Measurements from ENCODE around the gene MYO19.
"Not testable (repeated sequence)": the region's sequence is repeated elsewhere in the genome, so short reads cannot be mapped to it uniquely, and the experiment has no call there.

Gene MYO19

DNA sequence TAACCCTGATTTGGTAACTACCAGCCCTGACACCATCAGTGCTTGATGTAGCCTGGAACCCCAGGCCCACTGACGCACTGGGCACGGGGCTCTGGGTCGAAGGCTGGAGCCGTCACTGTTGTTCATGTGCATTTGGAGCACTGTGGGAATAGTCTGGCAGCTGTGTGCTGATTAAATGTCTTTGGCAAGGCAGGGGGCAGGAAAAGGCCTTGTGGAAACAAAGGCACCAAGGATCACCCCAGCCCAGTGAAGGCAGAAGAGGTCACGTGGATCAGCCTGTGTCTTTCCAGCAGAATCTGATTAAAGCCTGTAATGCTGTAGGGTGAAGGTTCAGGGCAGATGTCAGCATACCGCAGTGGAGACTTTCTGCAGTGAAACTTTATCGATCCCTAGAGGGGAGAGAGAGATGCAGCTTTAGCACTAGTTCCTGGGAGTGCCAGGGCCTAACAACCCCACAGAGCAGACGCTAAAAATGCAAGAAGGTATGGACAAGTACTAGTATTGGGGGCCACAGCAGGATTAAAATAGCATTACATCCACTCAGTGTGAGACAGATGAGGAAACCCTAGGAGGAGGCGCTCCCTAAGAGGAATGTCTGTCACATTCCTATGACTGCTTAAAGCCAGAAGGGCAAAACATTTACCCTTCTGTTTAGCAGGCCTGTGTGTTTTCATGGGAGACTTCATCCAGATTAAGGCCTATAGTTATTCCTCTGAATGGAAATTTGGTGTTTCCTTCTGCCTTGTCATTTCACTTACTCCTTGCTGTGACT lies 38.5 kb downstream of the MYO19 start:
- DNase-seq, result no peak

DNA sequence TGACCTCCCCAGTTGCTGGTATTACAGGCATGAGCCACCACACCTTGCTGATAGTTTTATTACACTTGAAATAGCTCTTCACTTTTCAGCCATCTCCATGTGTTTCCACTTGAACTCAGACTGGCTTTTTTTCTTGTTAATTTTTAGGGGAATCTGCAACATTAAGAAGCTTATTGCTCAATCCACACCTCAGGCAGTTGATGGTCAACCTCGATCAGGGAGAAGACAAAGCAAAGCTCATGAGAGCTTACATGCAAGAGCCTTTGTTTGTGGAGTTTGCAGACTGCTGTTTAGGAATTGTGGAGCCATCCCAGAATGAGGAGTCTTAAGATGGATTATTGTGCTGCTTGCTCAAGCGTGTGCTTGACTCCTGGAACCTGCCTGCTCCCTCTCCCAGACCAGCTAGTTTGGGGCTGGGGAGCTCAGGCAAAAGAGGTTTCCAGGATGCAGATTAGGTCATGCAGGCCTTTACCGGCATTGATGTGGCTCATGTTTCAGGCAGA lies 39.5 kb downstream of the MYO19 start:
- no peak for DNase-seq

DNA sequence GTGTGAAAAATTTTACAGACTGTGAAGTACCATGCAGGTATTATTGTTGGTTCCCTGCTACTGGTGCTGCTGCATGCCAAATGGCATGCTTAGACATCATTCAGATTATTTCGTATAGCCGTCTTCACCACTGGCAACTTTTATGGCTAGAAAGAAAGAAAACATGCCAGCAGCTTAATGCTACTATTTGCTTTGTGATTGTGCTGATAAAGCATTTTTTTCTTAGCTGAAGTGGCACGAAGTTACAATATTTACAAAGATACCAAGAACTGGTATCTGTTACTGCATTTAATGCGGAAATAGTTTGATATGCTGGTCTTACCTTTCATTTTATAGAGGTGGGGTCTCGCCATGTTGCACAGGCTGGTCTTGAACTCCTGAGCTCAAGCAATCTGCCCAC lies 40.0 kb downstream of the MYO19 start:
- no peak for DNase-seq

DNA sequence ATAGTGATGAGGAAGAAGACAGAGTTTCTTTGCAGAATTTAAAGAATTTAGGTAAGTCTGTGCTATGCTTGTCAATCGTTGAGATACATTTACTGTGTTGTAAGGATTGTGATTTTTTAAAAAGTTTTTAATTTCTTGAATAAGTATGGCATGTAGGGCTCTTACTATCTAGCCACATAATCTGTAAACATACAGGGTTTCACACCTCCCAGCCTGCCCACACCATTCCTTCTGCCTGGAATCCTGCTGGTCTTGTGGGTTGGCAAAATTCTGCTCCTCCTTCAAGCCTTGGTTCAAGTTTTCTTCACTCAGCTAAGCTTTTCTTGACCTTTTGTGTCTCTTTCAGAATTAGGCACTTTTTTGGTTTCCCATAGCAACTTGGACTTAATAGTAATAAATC lies 40.7 kb downstream of the MYO19 start:
- DNase-seq, result no peak

DNA sequence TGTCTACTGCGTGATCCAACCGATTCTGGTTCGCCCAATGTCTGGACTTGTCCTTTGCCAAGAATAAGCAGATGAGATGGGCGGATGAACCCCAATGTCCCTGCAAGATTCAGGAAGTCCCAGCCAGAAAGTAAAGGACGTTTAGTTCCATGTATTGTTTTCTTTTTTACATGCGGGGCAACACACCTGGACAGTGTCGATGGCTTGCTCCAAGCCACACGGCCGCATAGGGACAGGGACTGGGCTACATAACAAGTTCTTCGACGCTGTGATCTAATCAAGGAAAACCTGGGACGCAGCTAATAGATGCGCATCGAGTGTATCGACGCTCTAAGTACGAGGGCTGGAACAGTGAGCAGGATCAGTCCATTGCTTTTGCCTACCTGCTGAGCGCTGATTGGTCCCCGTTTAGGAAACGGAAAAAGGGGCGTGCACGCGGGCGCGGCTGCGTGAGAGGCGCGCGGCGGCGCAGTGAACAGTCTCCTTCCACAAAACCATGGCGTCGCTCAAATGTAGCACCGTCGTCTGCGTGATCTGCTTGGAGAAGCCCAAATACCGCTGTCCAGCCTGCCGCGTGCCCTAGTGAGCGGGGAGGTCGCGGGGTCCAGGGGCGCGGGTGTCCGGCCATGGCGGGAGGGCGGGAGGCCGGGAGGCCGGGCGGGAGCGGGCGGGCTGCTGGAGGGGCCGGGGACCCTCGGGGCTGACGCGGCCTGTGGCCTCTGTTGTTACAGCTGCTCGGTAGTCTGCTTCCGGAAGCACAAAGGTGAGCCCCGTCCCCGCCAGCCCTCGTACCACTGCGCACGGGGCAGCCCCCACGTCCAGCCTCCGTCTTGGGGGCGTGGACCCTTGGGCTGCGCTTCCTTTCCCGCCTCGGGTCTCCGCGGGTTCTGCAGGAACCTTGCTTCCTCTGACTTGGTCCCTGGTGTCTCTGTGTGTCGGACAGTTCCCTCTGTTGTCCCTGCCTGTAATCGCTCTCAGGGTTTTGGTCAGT lies 48.2 kb downstream of the MYO19 start, which contains the start of gene ZNHIT3:
ZNHIT3 (plus strand) TSS at position 478 of the 991 bp plus-strand sequence; CDS start at position 497, 19 bp downstream.
- DNase-seq, result peak; percentile 90

DNA sequence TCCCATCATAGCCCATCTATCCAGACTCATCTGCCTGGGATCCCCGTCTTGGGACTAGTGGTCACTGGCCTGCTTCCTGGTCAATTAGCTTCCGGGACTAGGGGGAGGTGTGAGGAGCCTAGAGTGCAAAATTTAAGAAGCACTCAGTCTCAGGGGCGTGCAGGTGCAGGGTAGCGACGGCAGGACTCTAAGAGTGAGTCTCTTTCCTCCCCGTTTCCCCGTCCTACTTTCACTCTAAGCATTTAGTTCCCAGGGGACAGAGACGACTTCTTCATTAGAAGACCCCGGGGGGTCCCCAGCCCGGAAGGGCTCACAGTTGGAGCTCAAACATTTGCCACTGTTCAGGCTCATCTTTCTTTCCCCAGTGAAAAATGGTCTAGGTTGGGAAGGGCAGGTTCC lies 48.9 kb downstream of the MYO19 start:
- DNase-seq, result no peak

DNA sequence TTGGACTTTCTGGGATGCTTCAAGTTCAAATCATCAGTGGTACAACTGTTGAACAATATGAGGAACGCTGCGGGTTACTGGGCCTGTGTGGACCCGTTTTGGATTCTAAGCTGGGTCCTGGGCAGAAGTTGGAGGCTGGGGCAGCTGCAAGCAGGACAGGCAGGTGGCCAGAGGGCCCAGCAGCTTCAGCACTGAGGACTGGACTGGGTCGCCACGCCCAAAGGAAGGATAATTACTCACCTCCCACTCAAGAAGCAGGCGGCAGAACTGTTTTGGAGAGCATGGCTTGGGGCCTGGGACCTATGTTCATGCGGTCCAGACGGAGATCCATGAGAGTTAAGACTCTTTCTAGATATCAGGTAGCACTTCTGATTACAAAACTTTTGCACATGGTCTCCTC lies 49.6 kb downstream of the MYO19 start:
- no peak for DNase-seq

DNA sequence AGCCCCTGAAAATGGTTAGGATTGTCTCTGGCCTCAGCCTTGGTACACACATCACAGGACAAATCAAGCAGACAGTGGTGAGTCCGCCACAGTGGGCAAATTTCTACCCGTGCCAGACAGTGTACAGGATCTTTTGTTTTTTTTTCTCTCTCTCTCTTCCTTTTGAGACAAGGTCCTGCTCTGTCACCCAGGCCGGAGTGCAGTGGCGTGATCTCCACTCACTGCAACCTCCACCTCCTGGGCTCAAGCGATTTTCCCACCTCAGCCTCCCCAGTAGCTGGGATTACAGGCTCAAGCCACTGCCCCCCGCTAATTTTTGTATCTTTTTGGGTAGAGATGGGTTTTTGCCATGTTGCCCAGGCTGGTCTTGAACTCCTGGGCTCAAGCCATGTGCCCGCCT lies 50.6 kb downstream of the MYO19 start:
- not testable (repeated sequence) for DNase-seq

DNA sequence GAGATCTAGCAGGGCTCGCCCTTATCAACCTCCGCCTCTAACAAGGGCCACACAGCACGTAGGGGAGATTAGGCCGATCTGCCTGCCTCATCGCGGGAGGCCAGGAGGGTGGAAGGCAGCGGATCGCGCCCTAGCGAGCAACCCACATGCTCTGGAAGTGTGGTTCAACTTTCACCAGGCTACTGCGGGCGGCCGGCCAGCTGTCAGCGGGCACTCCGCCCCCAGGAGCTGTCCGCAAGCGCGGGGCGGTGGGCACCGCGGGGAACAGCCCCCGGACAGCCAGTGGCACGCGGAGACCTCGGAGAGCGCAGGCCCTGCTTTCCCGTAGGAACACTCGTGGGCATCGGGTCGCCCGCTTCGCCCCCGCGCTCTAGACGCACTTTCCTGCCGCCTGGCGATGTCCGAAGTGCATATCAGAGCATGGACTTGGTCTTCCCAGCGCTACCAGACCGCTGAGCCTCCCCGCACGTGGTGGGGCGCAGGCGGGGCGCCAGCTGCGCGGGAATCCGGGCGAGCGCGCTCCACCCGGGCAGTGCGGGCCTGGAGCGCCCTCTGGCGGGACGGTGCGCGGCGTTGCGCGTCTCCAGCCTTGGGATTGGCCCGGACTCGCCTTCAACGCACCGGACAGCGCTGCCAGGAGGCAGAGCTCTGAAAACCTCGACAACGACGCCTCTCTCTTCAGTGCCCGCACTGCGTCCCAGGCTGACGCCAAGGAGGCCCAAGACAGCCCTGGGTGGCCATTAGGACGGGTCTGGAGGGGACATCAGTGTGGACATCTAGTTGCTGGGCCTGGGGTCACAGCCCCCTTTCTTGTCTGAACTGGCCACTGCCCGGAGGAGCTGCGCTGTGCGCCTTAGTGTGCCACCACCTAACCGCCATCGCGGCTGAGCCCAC lies 51.8 kb downstream of the MYO19 start:
- DNase-seq, result peak; percentile 82

DNA sequence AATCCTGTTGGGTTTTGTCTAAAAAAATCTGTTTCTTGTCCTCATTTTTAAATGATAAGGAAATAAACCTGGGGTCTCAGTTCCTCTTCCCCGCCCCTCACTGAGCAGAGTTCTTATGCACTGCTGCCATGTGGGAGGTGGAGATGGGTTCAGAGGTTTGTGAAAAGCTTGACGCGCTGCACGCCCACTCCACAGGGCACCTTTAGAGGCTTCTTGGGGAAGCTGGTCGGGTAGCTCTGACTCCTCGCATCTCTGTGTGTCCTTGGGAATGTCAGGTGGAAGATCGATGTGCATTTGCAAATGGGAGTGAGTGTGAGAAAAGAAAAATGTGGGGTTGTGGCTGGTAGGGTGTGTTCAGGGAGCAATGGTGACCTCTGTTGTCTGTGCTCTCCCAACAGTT lies 52.8 kb downstream of the MYO19 start:
- DNase-seq, result no peak

DNA sequence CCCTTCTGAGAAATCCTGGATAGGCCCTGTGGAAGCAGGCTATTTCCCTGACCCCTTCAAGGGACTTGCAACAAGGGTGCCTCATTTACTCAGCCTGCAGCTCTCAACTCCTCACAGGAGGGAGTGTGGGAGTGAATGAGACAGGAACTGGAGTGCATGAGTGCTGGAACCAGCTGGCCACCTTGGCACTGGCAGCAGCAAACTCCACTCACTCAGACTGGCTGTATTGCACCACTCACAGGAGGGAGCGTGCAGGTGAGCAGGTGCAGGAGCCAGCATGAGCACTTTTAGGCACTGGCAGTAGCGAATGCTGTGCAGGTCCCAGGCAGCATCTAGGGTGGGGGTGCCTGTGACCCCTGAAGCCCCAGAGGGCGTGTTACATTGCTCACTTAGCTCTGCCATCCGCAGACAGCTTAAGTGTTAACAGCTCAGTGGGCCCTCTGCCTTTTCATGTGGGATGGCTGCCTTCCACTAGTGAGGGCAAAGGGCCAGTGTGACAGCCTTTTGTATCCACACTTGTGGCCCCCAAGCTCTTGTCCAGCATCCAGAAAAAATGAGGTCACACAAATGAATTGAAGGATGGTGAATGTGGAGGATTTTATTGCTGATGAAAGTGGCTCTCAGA lies 59.2 kb downstream of the MYO19 start:
- no peak for DNase-seq

DNA sequence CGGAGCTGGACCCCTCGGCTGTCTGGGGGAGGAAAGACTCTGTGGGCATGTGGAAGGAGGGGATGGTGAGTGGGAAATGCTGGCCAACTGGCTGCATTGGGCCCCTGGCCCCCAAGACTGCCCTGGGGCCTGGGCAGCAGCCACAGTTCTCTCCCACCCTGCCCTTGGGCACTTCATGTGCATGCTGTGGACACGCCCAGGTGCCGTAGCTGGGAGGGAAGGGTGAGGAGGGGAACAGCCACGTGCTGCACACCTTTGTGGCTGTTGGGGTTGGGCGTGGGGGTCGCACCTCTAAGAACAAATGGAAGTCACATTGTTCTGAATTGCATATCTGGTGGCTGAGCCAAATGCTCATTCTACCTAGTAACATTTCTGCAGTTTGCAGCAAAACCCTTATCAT lies 60.1 kb downstream of the MYO19 start:
- DNase-seq, result no peak

DNA sequence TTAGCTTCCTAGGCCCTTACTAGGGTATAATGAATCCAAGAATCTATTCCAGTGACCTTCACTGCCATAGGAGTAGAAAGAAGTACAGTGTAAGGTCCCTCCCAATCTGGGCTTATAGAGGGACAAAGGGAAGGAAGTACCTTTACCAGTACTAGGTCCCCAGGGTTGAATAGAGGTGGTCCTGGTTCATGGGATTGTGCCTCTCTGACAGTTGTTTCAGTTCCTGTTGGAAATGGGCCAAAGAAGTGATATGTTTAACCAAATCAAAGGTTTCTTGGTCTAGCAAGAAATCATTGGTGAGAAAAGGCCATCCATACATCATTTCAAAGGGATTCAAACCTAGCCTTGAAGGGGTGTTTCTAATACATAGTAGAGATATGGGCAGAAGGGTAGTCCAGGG lies 64.2 kb downstream of the MYO19 start:
- no peak for DNase-seq

DNA sequence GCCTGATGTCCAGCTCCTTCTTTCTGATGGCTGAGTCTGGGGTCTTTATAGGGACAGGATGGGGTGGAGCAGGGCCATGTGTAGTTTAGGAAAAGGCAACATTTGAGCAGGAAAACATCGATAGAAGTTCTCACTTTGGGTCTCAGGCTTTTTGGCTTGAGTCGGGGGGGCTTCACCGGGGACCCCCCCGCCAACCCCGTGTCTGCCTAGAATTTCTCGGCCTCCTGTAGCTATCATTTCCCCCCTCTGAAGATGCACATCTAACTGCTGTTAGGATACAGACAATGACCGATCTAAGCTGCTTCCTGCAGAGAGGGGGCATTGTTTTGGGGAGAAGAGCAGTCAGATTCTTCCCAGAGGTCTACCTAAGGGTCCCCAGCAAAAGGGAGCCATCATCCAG lies 64.9 kb downstream of the MYO19 start:
- no peak for DNase-seq

DNA sequence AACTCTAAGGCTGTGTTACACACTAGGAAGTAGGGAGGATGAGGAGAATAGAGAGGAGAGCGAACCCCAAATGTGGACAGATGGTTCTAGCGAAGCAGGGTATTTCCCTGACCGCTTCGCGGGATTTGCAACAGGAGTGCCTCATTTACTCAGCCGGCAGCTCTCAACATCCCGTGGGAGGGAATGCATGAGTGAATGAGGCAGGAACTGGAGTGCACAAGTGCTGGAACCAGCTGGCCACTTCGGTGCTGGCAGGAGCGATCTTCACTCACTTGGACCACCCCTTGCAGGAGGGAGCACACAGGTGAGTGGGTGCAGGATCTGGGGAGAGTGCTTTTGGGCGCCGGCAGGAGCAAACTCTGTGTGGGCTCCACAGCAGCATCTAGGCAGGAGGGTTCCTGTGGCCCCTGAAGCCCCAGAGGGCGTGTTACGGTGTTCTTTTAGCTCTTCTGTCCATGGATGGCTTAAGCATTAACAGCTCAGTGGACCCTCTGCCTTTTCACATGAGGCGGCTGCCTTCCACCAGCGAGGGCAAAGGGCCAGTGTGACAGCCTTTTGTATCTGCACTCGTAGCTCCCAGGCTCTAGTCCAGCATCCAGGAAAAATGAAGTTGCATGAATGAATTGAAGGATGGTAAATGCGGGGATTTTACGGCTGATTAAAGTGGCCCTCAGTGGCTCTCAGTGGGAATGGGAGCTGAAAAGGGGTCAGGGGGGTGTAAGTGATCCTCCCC lies 65.6 kb downstream of the MYO19 start:
- DNase-seq, result no peak

DNA sequence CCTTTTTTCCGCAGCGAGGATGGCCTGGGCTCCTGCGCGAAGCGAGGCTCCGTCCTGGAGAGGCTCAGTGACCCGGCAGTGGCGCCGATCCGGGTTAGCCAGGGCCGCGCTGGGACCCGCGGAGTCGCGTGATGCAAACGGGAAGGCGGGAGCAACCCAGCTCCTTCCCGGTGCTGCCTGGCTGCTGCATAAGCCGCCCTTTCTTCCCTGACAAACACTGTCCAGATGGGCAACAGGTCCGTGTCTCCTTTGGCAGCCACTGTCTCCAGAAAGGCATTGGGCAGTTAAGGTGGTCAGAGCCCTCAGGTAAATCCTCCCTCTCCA lies 69.9 kb downstream of the MYO19 start:
- DNase-seq, result no peak

DNA sequence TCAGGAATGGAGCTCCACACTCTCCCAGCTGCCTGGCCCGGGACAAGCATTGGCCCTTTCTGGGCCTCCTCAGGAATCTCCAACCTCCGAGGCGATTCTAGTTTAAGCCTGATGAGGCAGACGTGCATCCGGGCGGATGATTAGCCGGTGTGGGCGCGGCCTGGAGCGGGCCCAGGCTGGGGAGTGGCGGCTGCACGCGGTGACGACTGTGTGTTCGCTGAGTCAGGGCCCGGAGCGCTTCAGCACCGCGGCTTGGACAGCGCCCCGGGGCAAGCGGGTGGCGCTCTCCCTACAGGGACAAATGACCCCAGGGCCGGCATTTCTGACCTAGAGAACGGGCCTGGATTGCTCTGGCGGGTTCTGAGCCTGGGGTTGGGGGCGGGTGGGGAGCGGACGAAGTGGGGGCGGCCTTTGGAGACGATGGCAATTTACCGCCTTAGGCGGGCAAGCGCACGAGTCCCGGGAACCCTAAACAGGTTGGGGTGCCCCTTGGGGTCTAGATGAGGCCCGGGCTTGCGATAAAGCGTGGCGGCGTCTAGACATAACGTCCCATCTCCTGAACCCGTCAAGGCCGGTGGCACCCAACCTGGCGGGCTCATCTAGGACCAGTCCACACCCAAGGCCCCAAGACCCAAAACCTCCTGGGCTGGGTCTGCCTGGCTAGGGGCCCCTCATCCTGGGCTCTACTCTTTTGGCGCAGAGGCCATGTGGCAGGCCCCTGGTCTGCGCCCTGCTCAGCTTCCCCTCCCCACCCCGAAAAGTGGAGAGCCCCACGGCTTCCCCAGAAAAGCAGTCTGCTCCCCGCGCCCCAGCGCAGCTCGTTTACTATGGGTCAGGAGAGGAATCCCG lies 70.5 kb downstream of the MYO19 start:
- DNase-seq, result peak; percentile 75

DNA sequence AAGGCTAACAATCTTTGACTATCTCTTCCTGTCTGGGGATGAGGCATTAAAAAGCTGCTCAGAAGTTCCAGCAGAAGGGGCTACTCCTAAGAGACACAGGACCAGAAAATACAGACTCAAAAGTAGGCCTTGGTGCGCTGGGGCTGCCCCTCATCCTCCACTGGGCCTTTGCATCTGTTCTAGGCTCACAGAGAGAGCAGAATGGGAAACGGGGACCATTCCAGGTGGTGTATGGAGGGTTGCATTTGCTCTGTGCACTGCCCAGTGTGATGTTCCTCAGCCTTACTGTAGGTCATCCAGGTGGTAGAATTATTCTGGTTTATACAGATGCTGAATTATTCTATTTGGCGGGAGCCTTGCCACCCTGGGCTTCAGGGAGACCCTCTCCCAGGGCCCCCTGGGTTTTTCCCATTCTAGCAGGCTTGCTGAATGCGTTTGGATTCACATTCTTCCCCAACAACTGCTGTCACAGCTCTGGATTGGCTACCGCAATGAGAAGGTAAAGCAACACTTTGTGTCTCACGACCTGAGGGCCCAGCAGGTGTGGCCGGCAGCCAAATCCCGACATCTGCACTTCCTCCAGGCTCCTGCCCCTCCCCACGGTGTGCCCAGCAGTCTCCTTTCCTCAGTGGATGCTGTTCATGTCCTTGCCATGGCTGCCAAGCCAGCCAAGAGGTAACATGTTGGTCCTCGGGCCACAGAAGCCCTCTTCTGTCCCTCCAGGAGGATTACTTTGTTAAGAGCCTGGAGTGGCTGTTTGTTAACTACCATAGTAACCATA lies 73.1 kb downstream of the MYO19 start:
- DNase-seq, result no peak

DNA sequence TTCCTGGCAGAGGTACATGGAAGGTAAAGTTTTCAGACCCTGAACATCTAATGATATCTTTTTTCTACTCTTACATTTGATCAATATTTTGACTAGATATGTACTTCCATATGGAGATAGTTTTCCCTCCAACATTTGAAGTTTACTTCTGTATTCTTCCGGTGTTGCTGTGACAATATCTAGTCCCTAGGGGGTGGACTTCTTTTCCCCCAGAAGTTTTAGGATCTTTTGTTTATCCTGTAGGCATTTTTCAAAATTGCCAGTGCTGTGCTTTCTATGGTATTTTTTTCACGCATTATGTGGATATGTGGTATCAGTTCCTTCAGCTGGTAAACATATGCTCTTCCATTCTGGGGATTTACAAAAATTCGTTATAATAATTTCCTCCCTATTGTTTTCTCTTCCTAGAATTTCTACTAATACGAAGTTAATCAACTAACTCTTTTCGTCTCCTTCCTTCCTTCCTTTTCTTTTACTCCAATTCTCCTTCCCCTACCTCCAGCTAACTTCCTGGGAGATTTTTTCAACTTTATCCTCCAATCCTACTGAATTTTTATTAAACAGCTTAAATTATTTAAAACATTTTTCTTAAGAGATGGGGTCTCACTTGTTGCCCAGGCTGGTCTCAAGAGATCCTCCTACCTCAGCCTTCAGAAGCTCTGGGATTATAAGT lies 74.3 kb downstream of the MYO19 start:
- no peak for DNase-seq

Measured in stimulated activated CD4-positive, alpha-beta T cell treated with anti-CD3 and anti-CD28 coated beads, Interleukin-1b, Interleukin-23, amount 100 ng/mL, for 48 hours (primary cell).